ENCODE data around the gene MAFG. TPM values are rescaled to one million over a fixed set of nuclear protein-coding genes. Genes with fewer than 3 reads are reported as not detected.

MAFG gene
- total and polyA plus RNA-seq, 2 of the 13 experiments (the other 11 are each of a cell fraction or from before 2014, with no cell fraction given), result 14.5 to 20.0 TPM

GRCh38 chr17:81905424-81905875 is 22.1 kb downstream of the MAFG start:
- FAIRE-seq, result no peak
- peak; percentile 51; the same call in 1 of the 2 replicates for TF ChIP-seq RBFOX2 (IDR thresholded peaks at IDR 0.05; ENCODE audit: low read depth, low read length)
- TF ChIP-seq SALL2 (CRISPR knock-in tag; IDR thresholded peaks at IDR 0.05), result no peak
- TF ChIP-seq SETDB1 (CRISPR knock-in tag; IDR thresholded peaks at IDR 0.05; ENCODE audit: borderline replicate concordance), result no peak
- TF ChIP-seq ATF2 (CRISPR knock-in tag; IDR thresholded peaks at IDR 0.05), result no peak
- TF ChIP-seq FOXO1 (CRISPR knock-in tag; IDR thresholded peaks at IDR 0.05), result no peak
- no peak for TF ChIP-seq UBTF (CRISPR knock-in tag; IDR thresholded peaks at IDR 0.05)
- TF ChIP-seq ZNF572 (CRISPR knock-in tag; IDR thresholded peaks at IDR 0.05), result no peak
- no peak for TF ChIP-seq NR2F1 (CRISPR knock-in tag; IDR thresholded peaks at IDR 0.05)
- peak; percentile 11; the same call in 1 of the 2 replicates for TF ChIP-seq MAX (IDR thresholded peaks at IDR 0.05)
- no peak for TF ChIP-seq NBN (conservative IDR thresholded peaks at IDR 0.05)
- no peak for TF ChIP-seq DMTF1 (CRISPR knock-in tag; IDR thresholded peaks at IDR 0.05)
- TF ChIP-seq HMG20A (CRISPR knock-in tag; IDR thresholded peaks at IDR 0.05; ENCODE audit: borderline replicate concordance), result no peak
- TF ChIP-seq DR1 (CRISPR knock-in tag; IDR thresholded peaks at IDR 0.05), result no peak
- no peak for TF ChIP-seq TARDBP (CRISPR knock-in tag; IDR thresholded peaks at IDR 0.05)
- no peak for TF ChIP-seq BRF2 (CRISPR knock-in tag; IDR thresholded peaks at IDR 0.05)
- TF ChIP-seq ZNF691 (CRISPR knock-in tag; IDR thresholded peaks at IDR 0.05; ENCODE audit: borderline replicate concordance, low read depth), result no peak
- no peak for TF ChIP-seq ZNF30 (CRISPR knock-in tag; IDR thresholded peaks at IDR 0.05)

More at GRCh38 chr17:81905424-81905875, 22.1 kb downstream of the MAFG start:
- Histone ChIP-seq H3K27ac (ENCODE audit: extremely low read length, insufficient read depth, low read length) (no peak overlapping the region), H2AFZ (ENCODE audit: low read length) (no peak overlapping the region), H3K79me2 (ENCODE audit: insufficient read depth, low read length) (peaks cover 29% of the 10 kb centered on the region), H3K4me1 (ENCODE audit: insufficient read depth, low read length) (peaks cover 46% of the 10 kb centered on the region), H4K20me1 (ENCODE audit: insufficient read depth, low read length) (peaks cover 14% of the 10 kb centered on the region; the same call in 1 of the 2 replicates), H3K36me3 (replicated peaks in 1 of 2; ENCODE audit: control insufficient read depth in 1 of 2, insufficient read depth in 2 of 2, low read length in 2 of 2) (peaks cover 47 to 57% of the 10 kb centered on the region in 2 experiments), H3K27me3 (ENCODE audit: control insufficient read depth in 1 of 2, insufficient read depth in 2 of 2, low read length in 2 of 2) (no peaks in the 10 kb centered on the region), H3K4me3 (replicated peaks in 1 of 3; ENCODE audit: insufficient read depth in 1 of 3, low read depth in 2 of 3, low read length in 3 of 3) (no peak overlapping the region), H3K9me3 (ENCODE audit: low read length) (no peaks in the 10 kb centered on the region), H3K9ac (ENCODE audit: insufficient read depth, low read depth, low read length) (no peak overlapping the region), H3K4me2 (ENCODE audit: low read depth, low read length) (no peak overlapping the region)
- intact Hi-C loops (cut with micrococcal nuclease; ENCODE audit: unreplicated experiment) (no loop called here), in situ Hi-C loops (cut with HindIII; ENCODE audit: extremely low pct_ligation_motif_present, low pct_unique_long_range_greater_than_20kb) (no loop called here)
- DNase-seq (ENCODE audit: low spot score), result no peak
- CTCF ChIA-PET (ENCODE audit: low intra/inter-chr PET ratio, low total read pairs), result no interaction called here
- no TSS peak for BruUV-seq (replicated peaks)
- 95% methylated on average over 10 of the region's 16 CpGs for WGBS (ENCODE audit: low lambda C conversion rate)
- ATAC-seq, result no peak
- POLR2A ChIA-PET, result interaction anchor here (0.9 to 1.5 kb wide), 2 partner anchors 13 to 21 kb away, joined by 3 read pairs; partner anchors contain the start of genes ALYREF and ANAPC11

All from HepG2 (cell line).